Measurements from ENCODE around the gene ACKR3. TPM values are rescaled to one million over a fixed set of nuclear protein-coding genes. Genes with fewer than 3 reads are reported as not detected.

ACKR3 gene
- polyA plus RNA-seq, 2 of the 4 experiments (the other 2 are of a cell fraction): 21.3 to 33.2 TPM

- Histone ChIP-seq H3K27ac (no peak overlapping the region), H3K4me1 (no peaks in the 10 kb centered on the region), H3K4me3 (no peak overlapping the region), H3K9me3 (no peaks in the 10 kb centered on the region), H3K4me2 (no peak overlapping the region)
- FAIRE-seq (no peak), ATAC-seq (no peak), DNase-seq (ENCODE audit: low read depth in 1 of 2, low spot score in 1 of 2) (no peak)
- ChIA-PET CTCF (no interaction called here), POLR2A (no interaction called here)
- 72% methylated on average over 4 of the region's 4 CpGs for WGBS (ENCODE audit: missing lambda C conversion rate)
- TF ChIP-seq CHD4 (IDR thresholded peaks at IDR 0.05; ENCODE audit: borderline replicate concordance): no peak
- TF ChIP-seq MYC (IDR thresholded peaks at IDR 0.05; ENCODE audit: borderline replicate concordance, low read length): no peak
- no peak for TF ChIP-seq ATOH8 (CRISPR knock-in tag; IDR thresholded peaks at IDR 0.05; ENCODE audit: low read depth)
- TF ChIP-seq MAZ (IDR thresholded peaks at IDR 0.05; ENCODE audit: borderline replicate concordance, low read depth, low read length): no peak
- no peak for TF ChIP-seq TP53 (CRISPR knock-in tag; IDR thresholded peaks at IDR 0.05)
These were observed 33.1 kb downstream of the ACKR3 start for GRCh38 chr2:236602678-236603077.

GRCh38 chr2:236603361-236604015 lies 33.9 kb downstream of the ACKR3 start:
- no peak for FAIRE-seq
- H3K9me3 ChIP-seq: no peaks in the 10 kb centered on the region
- no peak overlapping the region for H3K4me2 ChIP-seq
- POLR2A ChIA-PET: no interaction called here
- no peak for ATAC-seq
- 63% methylated on average over 13 of the region's 15 CpGs for WGBS (ENCODE audit: missing lambda C conversion rate)
- CTCF ChIA-PET: no interaction called here
- H3K4me1 ChIP-seq: no peaks in the 10 kb centered on the region
- TF ChIP-seq ZC3H11A (IDR thresholded peaks at IDR 0.05) (no peak), EHMT2 (IDR thresholded peaks at IDR 0.05; ENCODE audit: low read depth) (no peak), HDAC2 (IDR thresholded peaks at IDR 0.05) (no peak), NFE2L2 (conservative IDR thresholded peaks at IDR 0.05; ENCODE audit: low read length) (no peak), HMGXB4 (CRISPR knock-in tag; IDR thresholded peaks at IDR 0.05; ENCODE audit: borderline replicate concordance) (no peak)
- no peak overlapping the region for H3K27ac ChIP-seq
- no peak for DNase-seq (ENCODE audit: low read depth in 1 of 2, low spot score in 1 of 2)
- no peak overlapping the region for H3K4me3 ChIP-seq

- ATAC-seq (no peak), FAIRE-seq (no peak), DNase-seq (ENCODE audit: low read depth in 1 of 2, low spot score in 1 of 2) (no peak)
- POLR2A ChIA-PET: no interaction called here
- Histone ChIP-seq H3K4me2 (no peak overlapping the region), H3K4me3 (no peak overlapping the region), H3K4me1 (no peaks in the 10 kb centered on the region), H3K9me3 (no peaks in the 10 kb centered on the region), H3K27ac (no peak overlapping the region)
- 72% methylated on average over 19 of the region's 20 CpGs for WGBS (ENCODE audit: missing lambda C conversion rate)
- CTCF ChIA-PET: interaction anchor here (0.6 to 1.3 kb wide), 2 partner anchors 251 to 1306 kb away, joined by 3 read pairs; no protein-coding TSS in a partner anchor
- no peak for TF ChIP-seq FOXS1 (CRISPR knock-in tag; IDR thresholded peaks at IDR 0.05)
- no peak for TF ChIP-seq SREBF2 (IDR thresholded peaks at IDR 0.05)
- TF ChIP-seq HES2 (IDR thresholded peaks at IDR 0.05): no peak
- TF ChIP-seq EHF (CRISPR knock-in tag; IDR thresholded peaks at IDR 0.05): no peak
- no peak for TF ChIP-seq FOSB (CRISPR knock-in tag; IDR thresholded peaks at IDR 0.05)
- TF ChIP-seq PHF8 (IDR thresholded peaks at IDR 0.05; ENCODE audit: borderline replicate concordance, low read depth): no peak
- TF ChIP-seq HMGXB4 (CRISPR knock-in tag; IDR thresholded peaks at IDR 0.05; ENCODE audit: borderline replicate concordance): no peak
- TF ChIP-seq RCOR1 (IDR thresholded peaks at IDR 0.05; ENCODE audit: low read depth, low read length): no peak
- TF ChIP-seq POLR2AphosphoS2 (conservative IDR thresholded peaks at IDR 0.05; ENCODE audit: low read length): no peak
- TF ChIP-seq EP300 (IDR thresholded peaks at IDR 0.05): no peak
- TF ChIP-seq HOXB13 (CRISPR knock-in tag; IDR thresholded peaks at IDR 0.05; ENCODE audit: low read depth): no peak
- TF ChIP-seq E2F6 (IDR thresholded peaks at IDR 0.05; ENCODE audit: borderline replicate concordance, low read depth): no peak
- TF ChIP-seq EHMT2 (IDR thresholded peaks at IDR 0.05; ENCODE audit: low read depth): no peak
- no peak for TF ChIP-seq CEBPB (IDR thresholded peaks at IDR 0.05)
- TF ChIP-seq CBX2 (IDR thresholded peaks at IDR 0.05; ENCODE audit: borderline replicate concordance, low read depth): no peak
- TF ChIP-seq ESRRA (IDR thresholded peaks at IDR 0.05; ENCODE audit: borderline replicate concordance, low read length): no peak
These were observed 35.1 kb downstream of the ACKR3 start for GRCh38 chr2:236604575-236605344.
